GM12892 (cell line): ENCODE measurements around the gene ACADM.

ENCODE experiments used
- POLR2AphosphoS5 ChIP-seq: IDR thresholded peaks from 2 replicates; pipeline ENCODE4 v1.6.1; 2011; ENCODE audit warnings: low read depth, low read length, control low read depth
- TAF1 ChIP-seq: IDR thresholded peaks from 2 replicates; pipeline ENCODE4 v1.6.1; 2011; ENCODE audit warnings: low read depth, mild to moderate bottlenecking, control low read depth, low read length, borderline replicate concordance

- TF ChIP-seq POLR2AphosphoS5 (no peak), TAF1 (no peak)
Observed at GRCh38 chr1:75730432-75730831, 5.9 kb downstream of the ACADM start.
